ENCODE data around the gene MCCD1.

DNA sequence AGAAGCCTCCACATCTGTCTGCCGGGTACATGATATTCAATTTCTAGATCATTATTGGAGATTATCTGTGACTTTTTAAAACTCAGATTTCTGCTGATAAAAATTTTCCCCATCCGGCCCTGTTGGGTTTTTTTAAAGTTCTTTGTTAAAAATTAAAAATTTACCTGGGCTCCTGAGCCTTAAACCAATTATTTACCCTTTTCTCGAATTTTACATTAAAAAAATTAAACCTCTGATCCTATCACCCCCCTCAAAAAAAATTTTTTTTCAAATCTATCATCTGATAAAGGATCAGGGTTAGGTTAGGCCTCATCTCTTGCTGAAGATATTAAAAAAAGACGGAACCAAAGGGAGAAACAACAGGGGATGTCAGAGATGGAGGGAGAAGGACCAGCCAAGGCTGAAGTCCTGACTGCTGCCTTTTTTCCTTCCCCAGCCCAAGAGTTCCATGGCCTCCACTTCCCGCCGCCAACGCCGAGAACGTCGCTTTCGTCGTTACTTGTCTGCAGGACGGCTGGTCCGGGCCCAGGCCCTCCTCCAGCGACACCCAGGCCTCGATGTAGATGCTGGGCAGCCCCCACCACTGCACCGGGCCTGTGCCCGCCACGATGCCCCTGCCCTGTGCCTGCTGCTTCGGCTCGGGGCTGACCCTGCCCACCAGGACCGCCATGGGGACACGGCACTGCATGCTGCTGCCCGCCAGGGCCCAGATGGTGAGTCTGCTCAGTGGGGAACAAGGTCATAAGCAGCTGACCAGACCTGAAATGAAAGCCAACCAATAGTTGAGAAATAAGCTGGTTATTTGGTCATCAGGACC, 19.2 kb downstream of the MCCD1 start:
- no peak for TF ChIP-seq EZH2phosphoT487 (IDR thresholded peaks at IDR 0.05; ENCODE audit: low read depth)
- TF ChIP-seq CTCF (IDR thresholded peaks at IDR 0.05; ENCODE audit: low read depth, low read length): no peak
